G401 (cell line): ENCODE results near the gene KCNH6. TPM values are rescaled to one million over a fixed set of nuclear protein-coding genes. Genes with fewer than 3 reads are reported as not detected.

Experiments
- DNase-seq: peaks from one replicate; pipeline ENCODE4 v3.0.0-alpha.2; 2015; ENCODE audit warnings: low spot score
- in situ Hi-C: cut with HindIII; loops from 2 replicates; pipeline ENCODE4 v1.10.0; 2016; ENCODE audit warnings: low sequenced_read_pairs, mixed read lengths
- total RNA-seq: library from RNA; depleted of rRNA; stranded (reverse); fragments of >200 nt; shearing (Covaris generic); gene quantifications from 2 replicates; pipeline ENCODE4 v1.2.3, GENCODE V29; 2014

Gene KCNH6
- total RNA-seq, 1 experiment from 2014 or later = not detected

GRCh38 chr17:63546308-63547082, 23.3 kb downstream of the KCNH6 start:
- DNase-seq = no peak
- in situ Hi-C loops = no loop called here

- in situ Hi-C loops = no loop called here
- no peak for DNase-seq
Observed at GRCh38 chr17:63547083-63547523, 23.9 kb downstream of the KCNH6 start.

- no peak for DNase-seq
- in situ Hi-C loops = no loop called here
Observed at GRCh38 chr17:63549289-63549945, 26.3 kb downstream of the KCNH6 start.

GRCh38 chr17:63549946-63550816, 27.0 kb downstream of the KCNH6 start, which contains the start of gene DCAF7:
Gene DCAF7, plus strand, starts transcription at chr17:63550477. Its CDS starts 201 bp downstream, at chr17:63550678.
- in situ Hi-C loops = no loop called here

GRCh38 chr17:63550817-63551639, 27.9 kb downstream of the KCNH6 start:
- DNase-seq = peak; percentile 27
- in situ Hi-C loops = no loop called here

More at GRCh38 chr17:63549946-63550816, 27.0 kb downstream of the KCNH6 start, which contains the start of gene DCAF7:
- DNase-seq = peak; percentile 100

GRCh38 chr17:63552211-63552610, 29.1 kb downstream of the KCNH6 start:
- DNase-seq = no peak
- in situ Hi-C loops = no loop called here

- in situ Hi-C loops = no loop called here
- peak; percentile 25 for DNase-seq
Observed at GRCh38 chr17:63555500-63556156, 32.5 kb downstream of the KCNH6 start.

- DNase-seq = no peak
- in situ Hi-C loops = no loop called here
Observed at GRCh38 chr17:63557416-63557815, 34.3 kb downstream of the KCNH6 start.

GRCh38 chr17:63558441-63558840, 35.3 kb downstream of the KCNH6 start:
- in situ Hi-C loops = no loop called here
- DNase-seq = no peak

- in situ Hi-C loops = no loop called here
Observed at GRCh38 chr17:63561819-63562218, 38.7 kb downstream of the KCNH6 start.

GRCh38 chr17:63563339-63563738, 40.2 kb downstream of the KCNH6 start:
- in situ Hi-C loops = no loop called here

More at GRCh38 chr17:63561819-63562218, 38.7 kb downstream of the KCNH6 start:
- DNase-seq = no peak

GRCh38 chr17:63564562-63564961, 41.4 kb downstream of the KCNH6 start:
- in situ Hi-C loops = no loop called here
- DNase-seq = no peak

More at GRCh38 chr17:63563339-63563738, 40.2 kb downstream of the KCNH6 start:
- no peak for DNase-seq

GRCh38 chr17:63567229-63567628, 44.1 kb downstream of the KCNH6 start:
- in situ Hi-C loops = no loop called here
- DNase-seq = no peak

GRCh38 chr17:63568563-63568962, 45.4 kb downstream of the KCNH6 start:
- no peak for DNase-seq
- in situ Hi-C loops = no loop called here

- in situ Hi-C loops = no loop called here
- no peak for DNase-seq
Observed at GRCh38 chr17:63571632-63572310, 48.6 kb downstream of the KCNH6 start.

- in situ Hi-C loops = no loop called here
- no peak for DNase-seq
Observed at GRCh38 chr17:63573634-63574033, 50.5 kb downstream of the KCNH6 start.

- DNase-seq = no peak
- in situ Hi-C loops = no loop called here
Observed at GRCh38 chr17:63578027-63578768, 55.0 kb downstream of the KCNH6 start.
